DOHH2 (cell line): ENCODE data around the gene CLEC2A.

Experiments used
- EZH2phosphoT487 ChIP-seq: fragments of 200-600 bp; sonication (generic); IDR thresholded peaks from 2 replicates; pipeline ENCODE4 v1.6.1; 2017; ENCODE audit warnings: borderline replicate concordance, mild to moderate bottlenecking, antibody characterized with exemption, low read length, moderate library complexity, mixed read lengths
- TF ChIP-seq, protein P1 (sequence below): fragments of 200-600 bp; sonication (generic); IDR thresholded peaks from one replicate; pipeline ENCODE4 v1.5.1; 2014; ENCODE audit warnings: antibody characterized with exemption, mild to moderate bottlenecking, low read depth, low read length; ENCODE audit not compliant: poor library complexity, severe bottlenecking

DNA sequence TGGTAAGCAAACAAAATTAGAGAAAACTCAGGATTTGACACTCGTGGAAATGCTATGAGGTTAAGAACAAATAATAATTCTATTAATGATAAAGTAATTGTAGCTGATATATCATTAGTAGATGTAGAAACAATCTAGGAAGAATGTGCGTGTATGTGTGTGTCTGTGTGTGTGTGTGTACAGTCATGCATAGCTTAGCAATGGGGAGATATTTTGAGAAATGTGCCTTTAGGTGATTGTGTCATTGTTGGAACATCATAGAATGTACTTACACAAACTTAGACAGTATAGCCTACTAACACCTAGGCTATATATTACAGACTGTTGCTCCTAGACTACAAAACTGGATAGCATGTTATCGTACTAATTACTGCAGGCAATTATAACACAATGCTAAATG is 5.3 kb downstream of the CLEC2A start:
- TF ChIP-seq, protein P1, sequence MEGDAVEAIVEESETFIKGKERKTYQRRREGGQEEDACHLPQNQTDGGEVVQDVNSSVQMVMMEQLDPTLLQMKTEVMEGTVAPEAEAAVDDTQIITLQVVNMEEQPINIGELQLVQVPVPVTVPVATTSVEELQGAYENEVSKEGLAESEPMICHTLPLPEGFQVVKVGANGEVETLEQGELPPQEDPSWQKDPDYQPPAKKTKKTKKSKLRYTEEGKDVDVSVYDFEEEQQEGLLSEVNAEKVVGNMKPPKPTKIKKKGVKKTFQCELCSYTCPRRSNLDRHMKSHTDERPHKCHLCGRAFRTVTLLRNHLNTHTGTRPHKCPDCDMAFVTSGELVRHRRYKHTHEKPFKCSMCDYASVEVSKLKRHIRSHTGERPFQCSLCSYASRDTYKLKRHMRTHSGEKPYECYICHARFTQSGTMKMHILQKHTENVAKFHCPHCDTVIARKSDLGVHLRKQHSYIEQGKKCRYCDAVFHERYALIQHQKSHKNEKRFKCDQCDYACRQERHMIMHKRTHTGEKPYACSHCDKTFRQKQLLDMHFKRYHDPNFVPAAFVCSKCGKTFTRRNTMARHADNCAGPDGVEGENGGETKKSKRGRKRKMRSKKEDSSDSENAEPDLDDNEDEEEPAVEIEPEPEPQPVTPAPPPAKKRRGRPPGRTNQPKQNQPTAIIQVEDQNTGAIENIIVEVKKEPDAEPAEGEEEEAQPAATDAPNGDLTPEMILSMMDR, result no peak
- no peak for TF ChIP-seq EZH2phosphoT487
